Posterior cingulate gyrus (tissue), 11 donors: Measurements from ENCODE around the gene SCN5A.

Source experiments
- DNase-seq, 10 donors: peaks; one replicate each; pipeline versions ENCODE4 v3.0.0 to v3.0.0-alpha.2; 2020 to 2021; ENCODE audit warnings: mixed read lengths in 3 of 10
- intact Hi-C: fragments of 100-400 bp; cut with DNase I; formaldehyde crosslinking; loops from one replicate; pipeline ENCODE4 v1.15.1; 2023

Gene SCN5A

GRCh38 chr3:38605981-38606380 is 43.5 kb downstream of the SCN5A start:
- intact Hi-C loops = no loop called here
- DNase-seq = peak in 1 of 10 donors; percentile 27

- DNase-seq = peak in 1 of 10 donors; percentile 55
- intact Hi-C loops = no loop called here
Observed at GRCh38 chr3:38604246-38604645, 45.2 kb downstream of the SCN5A start.

GRCh38 chr3:38603731-38604131 is 45.8 kb downstream of the SCN5A start:
- intact Hi-C loops = no loop called here
- DNase-seq = peak in 2 of 10 donors; percentile 60 to 64

GRCh38 chr3:38602576-38603250 is 46.8 kb downstream of the SCN5A start:
- intact Hi-C loops = no loop called here
- DNase-seq = peak in 1 of 10 donors; percentile 57

- intact Hi-C loops = no loop called here
- DNase-seq = peak in 2 of 10 donors; percentile 48 to 62
Observed at GRCh38 chr3:38601956-38602550, 47.4 kb downstream of the SCN5A start.

GRCh38 chr3:38600551-38600950 is 48.9 kb downstream of the SCN5A start:
- intact Hi-C loops = no loop called here
- peak in 1 of 10 donors; percentile 12 for DNase-seq

- peak in 1 of 10 donors; percentile 41 for DNase-seq
- intact Hi-C loops = no loop called here
Observed at GRCh38 chr3:38599886-38600285, 49.6 kb downstream of the SCN5A start.

- DNase-seq = peak in 2 of 10 donors; percentile 61 to 77
- intact Hi-C loops = no loop called here
Observed at GRCh38 chr3:38598791-38599190, 50.7 kb downstream of the SCN5A start.

- DNase-seq = peak in 2 of 10 donors; percentile 18 to 59
- intact Hi-C loops = no loop called here
Observed at GRCh38 chr3:38597502-38598060, 51.9 kb downstream of the SCN5A start.

GRCh38 chr3:38595393-38595792 is 54.1 kb downstream of the SCN5A start:
- intact Hi-C loops = no loop called here
- DNase-seq = no peak

GRCh38 chr3:38590521-38590920 is 59.0 kb downstream of the SCN5A start:
- intact Hi-C loops = no loop called here
- DNase-seq = peak in 1 of 10 donors; percentile 25

GRCh38 chr3:38588995-38589937 is 60.2 kb downstream of the SCN5A start:
- intact Hi-C loops = no loop called here
- peak in 3 of 10 donors; percentile 8 to 52 (median 40) for DNase-seq

- intact Hi-C loops = no loop called here
- peak in 3 of 10 donors; percentile 55 to 70 (median 56) for DNase-seq
Observed at GRCh38 chr3:38588371-38588971, 61.0 kb downstream of the SCN5A start.

- intact Hi-C loops = no loop called here
- peak in 4 of 10 donors; percentile 6 to 69 (median 58) for DNase-seq
Observed at GRCh38 chr3:38587548-38588131, 61.8 kb downstream of the SCN5A start.

GRCh38 chr3:38586546-38587520 is 62.7 kb downstream of the SCN5A start:
- intact Hi-C loops = no loop called here
- DNase-seq = peak in 4 of 10 donors; percentile 4 to 43 (median 17)

- intact Hi-C loops = no loop called here
Observed at GRCh38 chr3:38585791-38586420, 63.6 kb downstream of the SCN5A start.

GRCh38 chr3:38583688-38584087 is 65.8 kb downstream of the SCN5A start:
- intact Hi-C loops = no loop called here
- DNase-seq = peak in 1 of 10 donors; percentile 16

More at GRCh38 chr3:38585791-38586420, 63.6 kb downstream of the SCN5A start:
- DNase-seq = peak in 3 of 10 donors; percentile 13 to 45 (median 29)
